Urinary bladder (tissue), 4 donors: ENCODE results near the gene FHIT. TPM values are rescaled to one million over a fixed set of nuclear protein-coding genes. Genes with fewer than 3 reads are reported as not detected.

Source experiments
- DNase-seq: peaks from one replicate; pipeline ENCODE4 v3.0.0-alpha.2; 2015; ENCODE audit errors: extremely low spot score
- H3K27ac ChIP-seq: one replicate; pipeline ENCODE4 v1.5.1; 2013; ENCODE audit warnings: low read depth, mild to moderate bottlenecking, moderate library complexity
- H3K36me3 ChIP-seq: one replicate; pipeline ENCODE4 v1.6.1; 2013; ENCODE audit warnings: mild to moderate bottlenecking, moderate library complexity; ENCODE audit not compliant: insufficient read depth
- H3K4me1 ChIP-seq: one replicate; pipeline ENCODE4 v1.6.1; 2013; ENCODE audit warnings: mild to moderate bottlenecking, moderate library complexity; ENCODE audit not compliant: insufficient read depth
- H3K4me3 ChIP-seq: one replicate; pipeline ENCODE4 v1.5.1; 2013; ENCODE audit warnings: low read depth, low read length
- WGBS: extraction: QIAGEN DNeasy Blood & Tissue Kit; methylation state at CpG from one replicate; pipeline ENCODE4 v1.1.7; 2013; 5-methylcytosine and 5-hydroxymethylcytosine counted together
- polyA plus RNA-seq: library from polyadenylated mRNA; stranded (reverse); fragments of 200-250 nt; gene quantifications from one replicate; pipeline ENCODE4 v1.2.3, GENCODE V29; 2013
- total RNA-seq: library from RNA; depleted of rRNA; stranded (reverse); fragments of >200 nt; gene quantifications from one replicate; pipeline ENCODE4 v1.2.3, GENCODE V29; 2014
- donor health status: healthy with polysubstance abuse.
- donor health status: healthy.

Gene FHIT
- total and polyA plus RNA-seq, 2 donors: 4.5 to 7.4 TPM

DNA sequence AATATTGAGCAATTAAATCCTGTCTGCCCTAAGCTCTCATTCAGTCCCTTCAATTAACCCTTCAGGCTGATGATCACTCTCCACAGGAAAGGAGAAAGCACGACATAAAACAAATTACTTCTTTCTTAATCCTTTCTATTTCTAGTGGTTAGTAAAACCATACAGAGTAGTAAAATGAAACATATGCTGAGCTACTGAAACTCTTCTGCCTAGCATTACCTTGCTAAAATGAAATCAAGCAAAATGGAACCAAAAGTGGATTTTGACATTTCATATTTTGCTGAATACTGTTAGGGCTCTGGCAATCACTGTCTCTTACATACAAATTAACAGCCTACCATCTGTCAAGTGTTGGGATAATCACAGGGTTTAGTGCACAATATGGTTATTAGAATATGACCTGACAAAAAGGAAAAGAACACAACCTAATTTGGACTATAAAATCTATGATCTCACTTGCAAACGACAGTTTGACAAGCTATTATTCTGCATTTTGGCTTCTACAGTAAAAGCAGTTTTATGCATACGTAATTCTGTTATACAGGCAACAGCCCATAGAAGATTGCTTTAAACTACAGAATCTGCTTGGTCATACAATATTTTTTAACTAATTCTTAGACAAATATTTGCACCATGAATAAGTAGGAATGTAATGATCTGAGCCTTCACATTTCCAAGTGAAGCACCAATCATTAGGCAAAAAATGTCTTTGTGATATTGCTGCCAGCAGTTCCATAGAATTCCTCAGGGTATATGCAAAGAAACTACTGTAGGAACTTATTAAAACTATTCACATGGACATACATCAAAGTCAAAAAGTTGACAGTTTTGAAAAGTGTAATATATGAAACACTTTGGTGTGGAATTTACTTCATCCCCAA lies 105.0 kb downstream of the FHIT start:
- Histone ChIP-seq H3K36me3 (no peaks in the 10 kb centered on the region), H3K4me3 (no peak overlapping the region), H3K27ac (no peak overlapping the region), H3K4me1 (no peaks in the 10 kb centered on the region)
- WGBS: 84% methylated on average over 3 of the region's 3 CpGs
- DNase-seq: no peak

DNA sequence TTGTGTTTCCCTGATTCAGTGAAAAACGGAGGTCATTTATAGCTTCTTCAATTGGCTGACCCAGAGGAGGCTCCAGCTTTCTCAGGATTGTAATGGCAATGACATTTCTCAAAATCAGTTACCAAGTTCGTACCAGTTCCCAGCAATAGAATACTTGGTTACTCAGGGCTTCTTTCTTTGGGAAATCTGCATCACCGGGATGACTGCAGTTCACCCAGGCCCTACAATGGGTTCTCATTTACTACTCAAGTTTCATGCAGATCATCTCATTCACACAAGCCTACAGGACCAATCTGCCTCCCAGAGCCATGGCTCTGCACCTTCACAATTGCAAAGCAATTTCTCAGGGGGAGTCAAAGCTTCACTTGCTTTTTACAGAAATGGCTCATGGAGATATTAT lies 109.6 kb downstream of the FHIT start:
- no peak for DNase-seq
- H3K4me1 ChIP-seq: no peaks in the 10 kb centered on the region
- H3K4me3 ChIP-seq: no peak overlapping the region
- no peaks in the 10 kb centered on the region for H3K36me3 ChIP-seq
- WGBS: 53% methylated on average over 3 of the region's 3 CpGs
- no peak overlapping the region for H3K27ac ChIP-seq

DNA sequence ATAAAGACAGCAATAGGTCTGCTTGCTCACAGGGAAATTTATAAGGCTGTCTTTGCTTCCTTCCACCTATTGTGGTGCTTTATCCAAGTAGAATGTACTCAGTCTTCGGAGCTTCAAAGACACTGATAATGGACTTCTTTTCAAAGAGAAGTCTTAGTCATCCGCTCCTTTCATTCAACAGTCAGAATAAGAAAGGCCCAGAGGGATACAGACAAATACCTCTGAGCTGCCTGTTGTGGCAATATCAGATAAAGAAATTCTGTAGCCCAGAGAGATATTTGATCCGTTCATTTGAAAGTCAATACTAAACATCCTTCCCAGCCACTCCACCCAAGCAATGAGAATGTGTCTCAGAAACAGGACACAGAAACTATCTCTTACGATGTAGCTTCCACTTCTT lies 110.0 kb downstream of the FHIT start:
- WGBS: 70% methylated on average over 4 of the region's 4 CpGs
- H3K4me1 ChIP-seq: no peaks in the 10 kb centered on the region
- no peak overlapping the region for H3K27ac ChIP-seq
- H3K4me3 ChIP-seq: no peak overlapping the region
- no peaks in the 10 kb centered on the region for H3K36me3 ChIP-seq
- DNase-seq: no peak

DNA sequence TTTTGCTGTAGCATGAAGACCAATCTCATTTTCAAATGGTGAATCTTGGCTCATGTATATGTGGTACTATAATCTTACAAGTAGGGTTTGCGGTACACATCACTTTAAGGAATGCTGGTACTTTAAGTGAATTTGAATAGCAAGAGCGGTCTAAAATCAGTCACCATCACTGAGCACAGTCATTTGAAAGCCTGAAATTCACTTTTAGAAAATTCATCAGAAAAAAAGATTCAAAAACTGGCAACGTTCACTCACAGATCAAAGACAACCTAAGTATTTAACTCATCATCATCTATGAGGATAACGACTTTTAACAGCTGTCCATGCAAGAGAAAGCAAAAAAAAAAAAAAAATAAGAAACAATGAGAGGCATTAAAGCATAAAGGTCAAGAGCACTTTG lies 111.6 kb downstream of the FHIT start:
- no peak overlapping the region for H3K27ac ChIP-seq
- no peak overlapping the region for H3K4me3 ChIP-seq
- H3K36me3 ChIP-seq: no peaks in the 10 kb centered on the region
- DNase-seq: no peak
- no peaks in the 10 kb centered on the region for H3K4me1 ChIP-seq
- WGBS: 91% methylated on average over 4 of the region's 4 CpGs

DNA sequence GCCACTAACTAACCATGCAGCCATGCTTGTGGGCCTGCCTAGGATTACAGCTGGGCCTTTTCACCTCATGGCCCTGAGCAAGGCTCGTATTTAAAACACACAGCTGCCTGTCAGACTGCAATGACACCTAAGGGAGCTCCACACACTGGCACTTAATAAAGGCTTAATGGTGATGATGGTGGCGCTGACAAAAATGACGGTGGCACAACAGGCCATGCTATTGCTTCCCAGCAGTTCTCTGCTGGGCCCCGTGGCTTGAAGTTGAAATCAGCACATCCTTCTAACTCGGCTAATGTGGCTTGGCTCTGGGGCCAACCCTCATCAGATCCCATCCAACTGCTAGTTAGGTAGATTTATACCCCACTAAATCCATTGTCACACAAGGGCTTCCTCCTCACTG lies 112.9 kb downstream of the FHIT start:
- Histone ChIP-seq H3K4me3 (no peak overlapping the region), H3K36me3 (no peaks in the 10 kb centered on the region), H3K4me1 (no peaks in the 10 kb centered on the region), H3K27ac (no peak overlapping the region)
- DNase-seq: no peak
- 75% methylated on average over 5 of the region's 5 CpGs for WGBS

DNA sequence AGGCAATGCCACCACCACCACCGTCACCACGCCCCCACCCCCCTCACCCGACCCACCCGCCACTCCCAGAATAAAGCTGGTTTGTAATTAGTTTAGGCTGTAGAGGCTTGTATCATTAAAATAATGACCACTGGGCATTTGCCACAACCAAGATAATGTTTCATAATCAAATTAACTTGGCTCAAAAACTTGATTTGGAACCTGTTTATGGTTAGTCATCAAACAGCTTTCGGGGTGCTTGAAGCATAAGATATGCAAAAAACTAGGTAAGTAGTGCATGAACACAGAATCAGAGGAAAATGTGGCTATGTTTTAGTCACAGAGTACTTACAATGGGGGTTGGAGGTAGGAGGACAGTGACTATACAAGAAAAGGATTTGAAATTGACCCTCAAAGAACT lies 115.1 kb downstream of the FHIT start:
- Histone ChIP-seq H3K4me3 (no peak overlapping the region), H3K36me3 (no peaks in the 10 kb centered on the region), H3K4me1 (no peaks in the 10 kb centered on the region), H3K27ac (no peak overlapping the region)
- DNase-seq: no peak
- WGBS: 89% methylated on average over 5 of the region's 5 CpGs

DNA sequence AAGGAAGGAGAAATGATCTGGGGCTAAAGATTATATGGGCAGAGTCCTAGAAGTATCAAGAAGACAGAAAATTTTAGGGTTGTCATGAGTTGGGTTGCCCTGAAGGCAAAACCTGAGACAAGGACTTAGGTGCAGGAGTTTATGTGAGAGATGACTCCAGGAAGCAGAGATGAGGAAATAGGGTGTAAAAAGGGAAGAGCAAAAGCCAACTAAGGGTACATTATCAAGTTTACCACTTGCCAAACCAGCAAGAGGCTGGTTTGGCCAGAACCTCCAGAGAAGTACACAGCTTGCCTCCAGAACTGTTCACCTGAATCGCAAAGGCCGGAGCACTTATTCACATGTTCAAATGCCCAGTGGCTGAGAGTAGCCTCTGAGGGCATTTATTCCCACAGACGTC lies 116.7 kb downstream of the FHIT start:
- H3K36me3 ChIP-seq: no peaks in the 10 kb centered on the region
- no peak overlapping the region for H3K4me3 ChIP-seq
- DNase-seq: no peak
- WGBS: 91% methylated on average over 3 of the region's 3 CpGs
- no peaks in the 10 kb centered on the region for H3K4me1 ChIP-seq
- H3K27ac ChIP-seq: no peak overlapping the region

DNA sequence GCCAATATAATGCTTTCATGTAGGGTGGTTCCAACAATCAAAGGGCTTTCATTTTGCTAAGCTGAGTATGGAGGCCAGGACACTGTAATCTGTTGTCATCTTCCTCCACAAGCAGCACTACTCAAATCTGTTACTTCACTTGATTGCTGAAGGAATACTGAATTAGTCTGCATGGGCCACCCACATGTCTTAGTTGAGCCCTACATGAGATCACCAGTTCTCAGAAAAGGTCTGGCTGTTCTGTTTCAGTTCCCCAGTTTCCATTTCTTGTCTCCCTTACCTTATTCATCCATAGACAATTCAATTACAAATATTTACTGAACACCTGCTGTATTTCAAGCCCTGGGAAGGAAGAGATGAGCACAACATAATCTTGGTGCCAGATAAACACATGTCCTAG lies 119.2 kb downstream of the FHIT start:
- Histone ChIP-seq H3K36me3 (no peaks in the 10 kb centered on the region), H3K4me1 (no peaks in the 10 kb centered on the region), H3K27ac (no peak overlapping the region), H3K4me3 (no peak overlapping the region)
- DNase-seq: no peak

DNA sequence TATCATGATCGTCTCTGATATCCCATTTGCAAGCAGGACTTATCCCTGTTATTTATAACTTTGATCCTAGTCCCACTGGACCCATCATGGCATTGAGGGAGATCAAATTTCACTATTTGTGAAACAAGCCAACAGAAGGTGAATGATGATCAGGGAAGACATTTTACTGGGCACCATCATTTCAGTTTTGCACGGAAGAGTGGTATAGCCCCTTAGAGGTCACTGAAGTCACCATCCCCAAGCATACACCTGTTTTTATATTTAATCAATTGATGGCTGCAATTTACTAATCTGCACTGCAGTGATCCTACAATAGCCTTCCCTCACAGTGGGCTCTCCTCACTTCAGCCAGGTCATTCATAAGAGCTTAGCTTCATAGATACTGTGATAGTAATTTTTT lies 132.4 kb downstream of the FHIT start:
- Histone ChIP-seq H3K4me3 (no peak overlapping the region), H3K4me1 (no peaks in the 10 kb centered on the region), H3K36me3 (no peaks in the 10 kb centered on the region), H3K27ac (no peak overlapping the region)
- no peak for DNase-seq
- WGBS: 77% methylated on average over 2 of the region's 2 CpGs

DNA sequence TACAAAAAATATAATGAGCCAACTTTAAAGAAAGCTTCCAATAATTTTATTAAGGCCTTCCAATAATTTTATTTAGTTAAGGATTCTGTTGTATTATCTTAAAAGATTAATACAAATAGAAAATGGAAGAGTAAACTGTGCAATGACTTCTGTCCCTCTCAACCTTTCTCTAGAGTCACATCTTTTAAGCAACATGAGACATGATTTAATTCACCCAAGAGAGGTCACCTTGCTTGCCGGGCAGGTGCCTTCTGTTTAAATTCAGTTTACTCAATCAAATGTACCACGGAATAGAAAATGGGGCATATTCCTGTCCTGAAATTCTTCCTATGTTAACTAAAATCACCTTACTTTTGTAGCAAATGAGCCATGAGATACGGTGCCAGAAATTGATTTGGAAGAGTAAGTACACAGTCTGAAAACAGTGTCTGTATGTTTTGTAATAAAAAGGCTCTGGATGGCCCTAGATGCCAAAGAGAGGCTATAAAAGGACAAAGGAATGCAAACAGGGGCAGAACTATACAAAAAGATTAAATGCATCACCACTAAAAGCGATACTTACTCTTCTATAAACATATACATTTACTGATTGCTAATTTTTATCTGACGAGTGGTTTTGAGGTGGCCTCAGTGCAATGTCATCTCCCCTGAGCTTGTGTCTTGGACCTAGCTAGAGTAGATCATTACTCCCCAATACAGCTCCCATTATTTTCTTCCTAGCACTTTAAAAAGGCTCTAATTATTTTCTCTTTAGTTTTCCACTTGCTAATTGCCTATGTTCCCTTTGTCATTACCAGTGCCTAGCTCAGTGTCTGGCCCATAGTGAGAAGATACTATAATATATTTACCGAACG lies 134.0 kb downstream of the FHIT start:
- WGBS: 64% methylated on average over 7 of the region's 7 CpGs
- Histone ChIP-seq H3K4me1 (no peaks in the 10 kb centered on the region), H3K36me3 (no peaks in the 10 kb centered on the region), H3K27ac (no peak overlapping the region), H3K4me3 (no peak overlapping the region)
- DNase-seq: no peak

DNA sequence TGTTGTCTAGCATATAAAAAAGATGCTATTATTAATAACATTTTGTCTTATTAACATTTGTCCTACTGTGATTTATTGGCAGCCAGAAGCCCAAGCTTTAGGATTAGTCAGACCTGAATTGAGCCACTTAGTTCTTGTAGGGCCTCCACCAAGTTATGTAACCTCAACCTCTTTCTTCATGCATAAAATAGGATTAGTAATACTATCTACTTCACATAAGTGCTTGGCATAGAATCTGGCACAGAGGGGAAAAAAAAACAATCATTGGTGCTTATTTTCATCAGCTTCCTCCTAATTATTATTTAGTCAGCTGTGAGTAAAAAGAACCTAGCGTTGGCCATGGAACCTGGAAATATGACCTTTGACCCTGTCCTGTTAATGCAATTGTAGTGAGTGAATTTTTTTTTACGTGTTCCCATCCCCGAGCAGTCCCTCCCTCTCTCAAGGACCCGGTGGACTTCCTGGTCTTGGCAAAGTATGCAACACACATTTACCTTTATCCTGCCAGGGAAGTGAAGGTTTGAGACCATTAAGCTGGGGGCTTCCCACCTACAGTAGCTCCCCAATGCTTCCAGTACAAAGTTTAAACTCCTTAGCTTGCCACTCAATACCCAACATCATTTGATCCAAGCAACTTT lies 136.8 kb downstream of the FHIT start:
- H3K4me1 ChIP-seq: no peaks in the 10 kb centered on the region
- 82% methylated on average over 4 of the region's 4 CpGs for WGBS
- H3K4me3 ChIP-seq: no peak overlapping the region
- DNase-seq: no peak
- no peaks in the 10 kb centered on the region for H3K36me3 ChIP-seq
- no peak overlapping the region for H3K27ac ChIP-seq

DNA sequence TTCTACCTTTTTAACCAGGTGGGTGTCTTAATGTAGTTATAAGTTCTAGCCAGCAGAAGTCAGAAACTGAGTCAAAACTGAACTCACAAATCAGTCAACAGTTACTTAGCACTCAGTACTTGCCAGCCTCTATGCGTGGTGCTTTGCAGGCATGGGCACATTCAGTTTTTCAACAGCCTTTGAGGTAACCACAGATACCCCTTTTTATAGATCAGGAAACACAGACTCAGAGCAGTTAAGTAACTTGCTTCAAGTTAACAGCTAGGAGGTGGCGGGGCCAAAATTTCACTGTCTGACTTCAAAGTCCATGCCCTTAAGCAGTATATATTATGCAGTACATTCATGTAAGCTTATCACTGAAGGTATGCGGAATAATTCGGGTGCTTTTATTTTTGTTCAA lies 139.4 kb downstream of the FHIT start:
- Histone ChIP-seq H3K27ac (no peak overlapping the region), H3K36me3 (no peaks in the 10 kb centered on the region), H3K4me3 (no peak overlapping the region), H3K4me1 (no peaks in the 10 kb centered on the region)
- WGBS: 88% methylated on average over 4 of the region's 4 CpGs
- DNase-seq: no peak

DNA sequence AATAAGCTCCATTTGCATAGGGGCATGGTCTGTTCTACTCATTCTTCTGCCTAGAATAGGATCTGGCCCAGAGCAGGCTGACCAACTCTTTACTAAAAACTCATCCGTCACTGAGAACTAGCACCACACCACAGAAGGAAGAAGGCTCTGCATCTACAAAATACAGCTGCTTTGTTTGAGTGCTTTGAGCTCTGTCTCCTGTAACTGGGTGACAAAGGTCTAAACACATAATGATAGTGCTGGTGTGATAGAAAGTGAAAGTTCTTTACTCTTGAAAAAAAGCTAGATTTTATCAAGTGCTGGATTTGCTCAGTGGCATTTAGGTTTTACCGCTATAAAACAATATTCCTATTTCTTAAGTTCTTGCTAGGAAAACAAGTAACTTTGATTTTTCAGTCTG lies 140.7 kb downstream of the FHIT start:
- no peak for DNase-seq
- WGBS: 89% methylated on average over 2 of the region's 2 CpGs

More for the DNA sequence above, 140.7 kb downstream of the FHIT start:
- Histone ChIP-seq H3K36me3 (no peaks in the 10 kb centered on the region), H3K27ac (no peak overlapping the region), H3K4me1 (no peaks in the 10 kb centered on the region), H3K4me3 (no peak overlapping the region)
